Measurements from ENCODE around the gene FXN.
"Not testable (repeated sequence)": the region's sequence is repeated elsewhere in the genome, so short reads cannot be mapped to it uniquely, and the experiment has no call there.

The FXN gene

DNA sequence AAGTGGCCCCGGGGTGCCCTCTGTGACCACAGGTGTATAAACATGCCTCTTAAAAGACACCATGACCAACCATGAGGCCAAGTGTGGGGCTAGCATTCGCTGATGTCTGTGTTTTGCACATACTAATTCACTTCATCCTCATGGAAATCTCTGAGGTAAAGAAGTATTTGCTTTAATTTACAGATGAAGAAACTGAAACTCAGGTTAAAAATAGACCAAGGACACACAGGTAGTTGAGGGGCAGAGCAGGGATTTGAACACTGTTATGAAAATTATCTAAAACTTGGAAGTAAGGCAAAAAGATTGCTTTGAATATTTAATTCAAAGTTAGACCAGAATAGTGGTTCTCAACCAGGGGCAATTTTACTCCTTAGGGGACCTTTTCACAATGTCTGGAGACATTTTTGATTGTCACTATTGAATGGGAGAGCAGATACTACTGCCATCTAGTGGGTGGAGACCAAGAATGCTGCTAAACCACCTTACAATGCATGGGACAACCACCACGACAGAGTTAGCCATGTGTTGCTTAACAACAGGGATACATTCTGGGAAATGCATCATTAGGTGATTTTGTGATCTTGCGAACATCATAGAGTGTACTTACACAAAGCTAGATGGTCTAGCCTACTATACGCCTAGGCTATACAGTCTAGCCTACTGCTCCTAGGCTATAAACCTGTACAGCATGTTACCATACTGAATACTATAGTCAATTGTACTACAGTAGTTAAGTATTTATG is 8.0 kb upstream of the FXN start:
- DNase-seq: peak; percentile 11

DNA sequence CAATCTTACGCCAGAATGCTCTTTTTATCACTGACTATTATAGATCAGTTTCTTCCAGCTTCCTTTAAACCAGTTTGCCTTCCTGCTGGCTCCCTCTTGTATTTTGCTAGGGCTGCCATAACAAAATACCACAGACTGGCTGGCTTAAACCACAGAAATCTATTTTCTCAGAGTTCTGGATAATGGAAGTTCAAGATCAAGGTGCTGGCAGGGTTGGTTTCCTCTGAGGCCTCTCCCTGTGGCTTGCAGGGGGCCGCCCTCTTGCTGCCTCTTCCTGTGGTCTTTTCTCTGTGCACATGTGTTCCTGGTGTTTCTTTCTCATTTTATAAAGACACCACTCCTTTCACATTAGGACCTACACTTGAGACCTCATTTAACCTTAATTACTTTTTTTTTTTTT is 6.8 kb upstream of the FXN start:
- no peak for DNase-seq

DNA sequence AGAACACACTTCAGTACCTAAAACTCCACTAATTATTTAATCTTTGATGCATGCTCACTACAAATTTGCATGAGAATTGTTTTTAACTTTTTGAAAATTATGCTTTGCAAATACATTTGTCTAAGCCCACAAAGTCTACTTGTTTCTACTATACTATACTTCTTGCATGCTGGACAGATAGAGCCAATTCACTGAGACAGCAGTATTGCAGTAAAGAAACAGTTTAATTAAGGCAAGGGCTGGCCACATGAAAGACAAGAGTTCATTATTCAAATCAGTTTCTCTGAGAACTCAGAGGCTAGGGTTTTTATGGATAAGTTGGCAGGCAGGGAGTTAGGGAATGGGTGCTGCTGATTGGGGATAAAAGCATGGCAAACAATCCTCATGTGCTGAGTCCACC is 6.0 kb upstream of the FXN start:
- DNase-seq: no peak

DNA sequence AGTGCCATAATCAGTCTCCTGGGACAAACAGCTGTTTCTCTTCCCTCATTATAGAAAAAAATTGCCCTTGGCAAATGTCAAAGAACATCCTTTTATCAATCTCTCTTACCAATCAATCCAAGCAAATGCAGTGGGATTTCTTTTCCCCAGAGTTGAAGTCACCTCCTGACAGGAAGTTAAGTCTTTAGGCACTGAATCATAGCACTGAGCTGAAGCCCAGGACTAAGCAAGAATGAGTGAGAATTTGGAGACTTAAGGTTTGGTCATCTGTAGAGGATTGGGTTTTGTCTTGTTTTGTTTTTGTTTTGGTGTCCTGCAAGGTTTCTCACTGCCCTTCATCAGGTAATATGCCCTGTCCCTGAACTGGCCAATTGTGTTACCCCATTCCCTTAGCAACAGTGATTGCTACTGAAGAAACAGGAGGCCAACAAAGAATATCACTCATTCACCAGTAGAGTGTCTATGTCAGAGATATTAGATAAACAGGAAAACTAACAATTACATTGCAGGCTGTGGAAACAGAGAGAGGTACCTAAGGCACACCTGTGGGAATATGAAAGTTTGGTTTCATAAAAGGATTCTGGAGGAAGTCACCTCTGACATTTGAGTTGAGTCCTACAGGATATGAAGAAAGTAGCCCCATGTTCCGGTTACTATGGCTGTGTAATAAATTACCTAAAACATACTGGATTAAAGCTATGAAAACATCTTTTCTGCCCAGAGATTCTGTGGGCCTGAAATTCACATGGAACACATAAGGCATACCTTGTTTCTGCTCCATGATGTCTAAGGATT is 4.5 kb upstream of the FXN start:
- no peak for DNase-seq

DNA sequence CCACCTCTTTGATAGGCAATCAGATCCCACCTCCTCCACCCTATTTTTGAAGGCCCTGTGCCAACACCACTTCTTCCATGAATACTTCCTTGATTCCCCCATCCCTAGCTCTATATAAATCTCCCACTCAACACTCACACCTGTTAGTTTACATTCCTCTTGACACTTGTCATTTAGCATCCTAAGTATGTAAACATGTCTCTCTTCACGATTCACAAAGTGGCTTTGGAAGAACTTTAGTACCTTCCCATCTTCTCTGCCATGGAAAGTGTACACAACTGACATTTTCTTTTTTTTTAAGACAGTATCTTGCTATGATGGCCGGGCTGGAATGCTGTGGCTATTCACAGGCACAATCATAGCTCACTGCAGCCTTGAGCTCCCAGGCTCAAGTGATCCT is 1.5 kb upstream of the FXN start:
- no peak for DNase-seq

DNA sequence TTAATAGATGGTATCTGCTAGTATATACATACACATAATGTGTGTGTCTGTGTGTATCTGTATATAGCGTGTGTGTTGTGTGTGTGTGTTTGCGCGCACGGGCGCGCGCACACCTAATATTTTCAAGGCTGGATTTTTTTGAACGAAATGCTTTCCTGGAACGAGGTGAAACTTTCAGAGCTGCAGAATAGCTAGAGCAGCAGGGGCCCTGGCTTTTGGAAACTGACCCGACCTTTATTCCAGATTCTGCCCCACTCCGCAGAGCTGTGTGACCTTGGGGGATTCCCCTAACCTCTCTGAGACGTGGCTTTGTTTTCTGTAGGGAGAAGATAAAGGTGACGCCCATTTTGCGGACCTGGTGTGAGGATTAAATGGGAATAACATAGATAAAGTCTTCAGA is 757 bp downstream of the FXN start:
- DNase-seq: peak; percentile 28

DNA sequence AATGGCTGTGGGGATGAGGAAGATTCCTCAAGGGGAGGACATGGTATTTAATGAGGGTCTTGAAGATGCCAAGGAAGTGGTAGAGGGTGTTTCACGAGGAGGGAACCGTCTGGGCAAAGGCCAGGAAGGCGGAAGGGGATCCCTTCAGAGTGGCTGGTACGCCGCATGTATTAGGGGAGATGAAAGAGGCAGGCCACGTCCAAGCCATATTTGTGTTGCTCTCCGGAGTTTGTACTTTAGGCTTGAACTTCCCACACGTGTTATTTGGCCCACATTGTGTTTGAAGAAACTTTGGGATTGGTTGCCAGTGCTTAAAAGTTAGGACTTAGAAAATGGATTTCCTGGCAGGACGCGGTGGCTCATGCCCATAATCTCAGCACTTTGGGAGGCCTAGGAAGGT is 1.2 kb downstream of the FXN start:
- no peak for DNase-seq

DNA sequence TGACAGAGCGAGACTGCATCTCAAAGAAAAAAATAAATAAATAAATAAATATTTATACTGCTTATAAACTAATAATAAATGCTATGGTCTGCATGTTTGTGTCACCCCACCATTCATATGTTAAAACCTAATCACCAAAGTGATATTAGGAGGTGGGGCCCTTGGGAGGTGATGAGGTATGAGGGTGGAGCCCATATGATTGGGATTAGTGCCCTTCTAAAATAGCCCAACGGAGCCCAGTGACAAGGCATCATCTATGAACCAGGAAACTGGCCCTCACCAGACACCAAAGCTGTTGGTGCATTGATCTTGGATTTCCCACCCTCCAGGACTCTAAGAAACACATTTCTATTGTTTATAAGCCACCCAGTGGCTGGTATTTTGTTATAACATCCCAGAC is 5.1 kb downstream of the FXN start:
- DNase-seq: no peak

DNA sequence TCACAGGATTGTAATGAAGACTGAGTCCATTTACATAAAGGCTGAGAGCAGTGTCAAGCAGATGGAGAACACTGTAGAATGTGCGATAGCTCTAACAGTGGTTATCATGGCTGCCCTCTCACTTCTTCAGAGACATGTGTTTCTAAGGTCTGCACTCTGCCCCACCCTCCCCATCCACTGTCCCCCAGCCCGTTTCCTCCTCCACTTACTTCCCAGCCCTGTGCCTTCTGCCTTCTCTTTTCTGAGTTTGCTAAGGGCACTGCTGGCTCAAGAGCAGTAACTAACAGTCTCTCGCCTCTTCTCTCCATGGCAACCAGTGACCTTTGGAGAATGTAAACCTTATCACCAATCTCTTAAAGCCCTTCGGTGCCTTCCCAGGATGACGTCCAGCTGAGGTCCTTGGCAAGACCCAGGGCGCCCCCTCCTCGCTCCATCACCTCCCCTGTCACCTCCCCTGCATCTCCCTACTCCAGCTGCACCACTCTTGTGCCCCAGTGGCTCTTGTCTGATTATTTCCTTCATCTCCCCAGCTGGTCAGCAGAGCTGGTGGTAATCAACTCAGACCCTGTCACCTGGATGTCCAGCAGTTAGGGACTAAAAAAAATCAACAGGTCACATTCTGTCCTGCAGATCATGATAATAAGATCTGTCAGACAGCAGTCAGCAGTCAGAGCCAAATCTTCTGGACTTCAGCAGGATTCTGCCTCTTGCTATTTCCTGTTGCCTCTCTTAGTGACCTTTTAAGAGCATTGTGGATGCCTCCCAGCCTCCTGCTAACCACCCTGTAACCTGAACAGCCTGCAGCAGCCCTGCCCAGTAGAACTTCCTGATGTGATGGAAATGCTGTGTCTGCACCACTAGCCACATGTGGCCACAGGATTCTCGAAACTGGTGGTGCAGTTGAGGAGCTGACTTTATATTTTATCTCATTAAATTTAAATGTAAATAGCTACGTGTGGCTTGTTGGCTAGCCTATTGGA is 9.0 kb downstream of the FXN start:
- no peak for DNase-seq

DNA sequence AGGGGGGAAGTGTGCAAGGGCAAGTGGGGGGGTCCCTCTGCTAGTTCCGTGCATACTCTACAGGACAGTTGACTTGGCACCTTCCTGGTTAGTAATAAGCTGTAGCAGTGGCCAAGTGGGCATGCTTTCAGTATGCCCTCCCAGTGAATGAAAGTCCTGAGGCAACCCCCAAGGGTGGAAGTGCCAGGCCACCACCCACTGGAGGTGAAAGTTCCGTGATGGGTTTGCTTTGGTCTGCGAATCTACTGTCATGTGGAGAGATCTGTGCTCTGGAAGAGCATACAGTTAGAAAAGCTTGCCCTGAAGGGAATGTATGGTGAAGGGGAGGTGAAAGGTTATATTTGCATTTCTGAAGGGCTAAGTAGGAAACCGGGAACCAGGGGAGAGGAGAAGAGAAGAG is 10.3 kb downstream of the FXN start:
- no peak for DNase-seq

DNA sequence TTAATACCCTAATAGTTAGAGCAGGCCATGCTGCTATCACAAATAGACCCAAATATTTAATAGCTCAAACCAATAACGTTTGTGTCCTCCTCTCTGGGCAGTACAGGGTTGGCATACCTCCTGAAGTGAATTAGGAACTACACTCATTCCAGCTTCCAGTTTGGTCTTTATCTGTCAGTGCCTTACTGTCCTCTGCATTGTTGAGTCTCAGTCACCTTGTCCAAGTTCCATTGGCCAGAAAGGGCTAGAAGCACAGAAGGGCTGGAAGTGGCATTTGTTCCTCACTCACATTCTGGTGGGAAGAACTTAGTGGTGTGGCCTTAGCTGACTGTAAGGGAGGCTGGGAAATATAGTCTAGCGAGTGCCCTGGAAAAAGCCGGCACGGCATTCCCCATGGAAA is 11.2 kb downstream of the FXN start:
- no peak for DNase-seq

DNA sequence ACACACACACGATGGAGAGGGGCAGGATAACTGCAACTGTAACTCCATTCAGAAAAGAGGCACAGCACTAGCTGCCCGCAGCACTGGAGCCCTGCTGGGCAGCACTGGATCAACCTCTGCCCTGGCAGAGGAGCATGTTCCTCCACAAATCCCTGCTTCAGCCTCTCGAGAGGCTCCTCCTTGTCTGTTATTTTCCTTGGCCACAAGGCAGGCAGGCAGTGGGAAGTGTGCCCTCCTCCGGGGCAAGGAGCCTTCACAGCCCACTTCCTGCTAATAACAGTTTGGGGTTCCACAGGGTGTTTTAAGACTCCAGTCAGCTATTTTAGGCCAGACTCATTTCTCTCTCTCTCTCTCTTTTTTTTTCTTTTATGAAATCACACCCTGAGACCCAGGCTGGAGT is 11.8 kb downstream of the FXN start:
- no peak for DNase-seq

DNA sequence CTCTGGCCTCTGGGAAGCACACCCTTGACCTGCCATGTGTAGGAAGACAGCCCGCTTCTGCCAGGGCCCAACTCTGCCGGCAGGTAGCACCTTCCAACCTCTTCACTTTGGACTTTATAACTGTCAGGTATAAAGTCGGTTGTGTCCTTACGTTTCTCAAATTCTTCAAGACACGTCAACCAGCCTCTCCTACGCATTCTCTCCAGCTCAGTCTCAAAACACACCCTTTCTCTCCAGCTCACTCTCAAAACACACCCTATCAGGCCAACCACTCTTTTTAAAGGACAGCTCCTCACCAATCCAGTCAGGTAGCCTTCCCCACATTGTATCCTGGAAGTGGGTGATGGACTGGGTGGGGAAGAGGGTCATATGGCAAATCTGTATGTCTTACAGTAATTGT is 13.5 kb downstream of the FXN start:
- no peak for DNase-seq

DNA sequence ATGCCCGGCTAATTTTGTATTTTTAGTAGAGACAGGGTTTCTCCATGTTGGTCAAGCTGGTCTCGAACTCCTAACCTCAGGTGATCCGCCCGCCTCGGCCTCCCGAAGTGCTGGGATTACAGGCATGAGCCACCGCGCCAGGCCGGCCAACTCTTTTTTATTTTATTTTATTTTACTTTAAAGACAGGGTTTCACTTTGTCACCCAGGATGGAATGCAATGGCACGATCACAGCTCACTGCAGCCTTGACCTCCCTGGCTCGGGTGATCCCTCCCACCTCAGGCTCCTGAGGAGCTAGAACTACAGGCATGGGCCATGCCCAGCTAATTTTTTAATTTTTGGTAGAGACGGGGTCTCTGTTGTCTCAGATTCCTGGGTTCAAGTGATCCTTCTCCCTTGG is 15.4 kb downstream of the FXN start:
- not testable (repeated sequence) for DNase-seq

DNA sequence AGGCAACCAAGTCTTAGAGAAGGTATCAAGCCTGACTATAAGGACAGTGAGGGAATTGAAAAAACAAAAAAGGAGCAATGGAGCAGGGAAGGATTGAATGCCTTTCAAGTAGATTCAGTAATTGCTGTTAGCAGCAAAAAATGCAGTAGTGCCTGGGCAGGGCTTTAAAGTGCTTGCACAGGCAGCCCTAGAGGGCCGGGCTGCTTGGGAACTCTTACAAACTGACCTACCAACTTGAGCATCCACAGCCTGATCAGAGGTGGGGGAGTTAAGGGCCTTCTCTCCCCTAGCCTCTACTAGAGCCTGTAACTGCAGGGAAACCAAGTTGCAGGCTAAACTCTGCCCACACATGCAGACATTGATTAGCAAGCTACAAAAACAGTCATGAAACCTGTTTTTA is 19.4 kb downstream of the FXN start:
- no peak for DNase-seq

DNA sequence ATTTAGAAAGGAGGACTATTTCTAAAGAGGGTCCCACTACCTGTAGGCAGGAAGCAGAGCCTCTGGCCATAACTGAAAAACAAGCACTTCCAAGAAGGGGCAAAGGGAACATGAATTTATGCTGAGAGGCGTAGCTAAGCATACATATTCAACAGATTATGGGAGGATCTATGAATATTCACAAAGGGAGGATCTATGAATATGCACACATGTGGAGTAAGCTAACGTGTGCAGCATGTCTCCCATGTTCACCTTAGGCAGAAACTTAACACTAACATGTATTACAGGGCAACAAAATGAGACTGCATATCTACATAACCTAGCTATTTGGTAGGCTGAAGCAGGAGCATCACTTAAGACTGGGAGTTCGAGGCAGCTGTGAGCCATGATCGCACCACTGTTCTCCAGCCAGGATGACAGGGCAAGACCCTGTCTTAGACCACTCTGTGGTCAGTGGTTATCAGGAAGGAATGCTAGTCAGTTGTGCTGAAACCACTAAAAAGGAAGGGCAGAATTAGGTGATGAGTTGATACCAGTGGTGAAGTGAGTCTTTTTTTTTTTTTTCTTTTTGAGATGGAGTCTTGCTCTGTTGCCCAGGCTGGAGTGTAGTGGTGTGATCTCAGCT is 20.8 kb downstream of the FXN start:
- DNase-seq: no peak

DNA sequence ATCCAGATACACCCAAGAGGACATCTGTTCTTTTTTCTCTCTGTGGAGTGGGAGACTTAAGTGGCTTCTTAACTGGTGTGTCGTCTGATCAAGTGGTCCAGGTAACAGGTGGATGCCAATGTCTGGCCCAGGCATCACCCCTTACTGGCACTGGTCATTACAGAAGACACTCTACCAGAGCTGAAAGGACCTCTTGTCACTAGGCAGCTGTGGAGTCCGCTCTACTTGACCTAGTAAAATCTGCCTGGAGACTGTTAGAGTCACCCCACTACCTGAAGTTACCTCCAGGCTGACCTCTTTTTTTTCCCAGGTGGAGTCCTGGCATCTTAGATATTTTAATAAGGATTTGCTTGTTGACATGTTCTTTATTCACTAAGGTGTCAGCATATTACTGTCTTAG is 22.5 kb downstream of the FXN start:
- no peak for DNase-seq

DNA sequence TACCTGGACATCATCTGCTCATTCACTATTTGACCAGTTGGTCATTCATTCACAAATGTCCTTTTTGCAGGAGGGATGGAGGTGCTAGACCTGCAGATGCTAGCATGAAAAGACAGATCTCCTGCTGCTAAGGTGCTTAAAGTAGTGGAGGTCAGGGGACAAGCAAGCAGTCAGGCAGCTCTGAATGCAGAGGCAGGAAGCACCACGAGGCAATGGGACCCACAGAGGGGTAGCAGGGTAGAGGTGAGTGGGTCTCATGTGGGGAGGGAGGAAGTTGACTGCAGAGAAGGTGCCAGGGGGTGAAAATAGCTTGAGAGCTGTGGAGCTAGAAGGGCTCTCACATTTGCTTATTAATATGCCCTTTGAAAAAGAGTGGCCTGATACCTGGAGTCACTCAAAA is 25.2 kb downstream of the FXN start:
- no peak for DNase-seq

DNA sequence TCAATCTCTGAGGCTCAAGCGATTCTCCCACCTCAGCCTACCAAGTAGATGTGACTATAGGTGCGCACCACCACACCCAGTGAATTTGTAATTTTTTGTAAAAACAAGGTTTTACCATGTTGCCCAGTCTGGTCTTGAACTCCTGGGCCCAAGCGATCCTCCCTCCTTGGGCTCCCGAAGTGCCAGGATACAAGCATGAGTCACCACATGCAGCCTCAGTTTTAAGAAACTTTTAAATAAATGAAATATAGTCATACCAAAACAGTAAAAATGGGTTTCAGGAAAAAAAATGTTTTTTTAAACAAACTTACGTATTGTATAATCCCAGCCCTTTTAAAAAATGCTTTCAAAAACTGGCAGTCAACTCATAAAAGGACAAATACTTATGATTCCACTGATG is 26.6 kb downstream of the FXN start:
- DNase-seq: no peak

DNA sequence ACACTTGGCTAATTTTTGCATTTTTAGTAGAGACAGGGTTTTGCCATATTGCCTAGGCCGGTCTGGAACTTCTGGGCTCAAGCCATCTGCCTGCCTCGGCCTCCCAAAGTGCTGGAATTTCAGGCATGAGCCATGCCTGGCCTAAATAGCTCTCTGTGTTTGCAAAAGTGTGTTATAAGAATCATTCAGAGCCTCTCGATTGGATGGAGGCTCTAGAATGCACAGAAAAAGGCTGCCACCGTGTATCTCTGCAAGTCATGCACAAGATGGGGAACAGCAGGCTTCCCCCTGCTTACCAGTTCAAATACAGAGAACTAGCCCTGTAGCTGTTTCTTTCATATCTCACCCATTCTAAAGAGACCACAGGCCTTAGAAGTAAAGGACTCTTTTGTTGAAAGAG is 28.3 kb downstream of the FXN start:
- DNase-seq: no peak

DNA sequence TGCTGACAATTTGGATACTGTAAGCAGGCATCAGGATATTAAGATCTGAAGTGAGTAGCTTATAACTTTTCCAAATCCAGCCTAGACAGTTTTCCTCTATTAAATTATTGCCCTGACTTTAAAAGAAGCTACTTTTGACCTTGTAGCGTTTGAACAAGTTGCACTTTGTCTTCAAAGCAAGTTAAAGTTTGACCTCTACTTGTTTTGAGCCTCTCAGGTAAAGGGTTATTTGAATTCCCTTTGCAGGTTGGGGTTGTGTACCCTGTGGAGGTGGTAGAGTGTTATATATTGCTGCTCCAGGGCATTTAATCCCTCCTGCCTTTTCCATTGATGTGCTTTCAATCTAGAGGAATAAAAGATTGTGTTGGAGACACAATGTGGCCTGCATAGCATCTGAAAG is 30.1 kb downstream of the FXN start:
- no peak for DNase-seq

DNA sequence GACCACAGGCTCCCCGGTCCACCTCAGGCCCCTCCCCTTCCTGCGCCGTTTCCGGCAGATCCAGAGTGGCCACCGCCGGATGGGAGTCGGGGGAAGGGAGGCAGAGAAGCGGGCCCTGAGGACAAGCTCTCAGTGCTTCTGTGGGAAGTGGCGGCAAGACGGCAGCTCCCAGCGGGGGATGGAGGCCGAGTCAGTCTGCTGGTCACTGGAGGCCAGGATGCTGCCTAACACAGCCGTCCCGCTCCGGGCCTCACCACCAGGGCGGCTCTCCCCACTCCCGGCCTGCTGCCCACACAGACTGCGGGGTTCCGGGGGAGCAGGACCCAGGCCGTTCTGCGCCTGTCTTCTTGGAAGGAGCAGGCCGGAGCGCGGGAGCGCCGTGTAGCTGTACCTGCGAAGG is 31.4 kb downstream of the FXN start:
- DNase-seq: no peak

DNA sequence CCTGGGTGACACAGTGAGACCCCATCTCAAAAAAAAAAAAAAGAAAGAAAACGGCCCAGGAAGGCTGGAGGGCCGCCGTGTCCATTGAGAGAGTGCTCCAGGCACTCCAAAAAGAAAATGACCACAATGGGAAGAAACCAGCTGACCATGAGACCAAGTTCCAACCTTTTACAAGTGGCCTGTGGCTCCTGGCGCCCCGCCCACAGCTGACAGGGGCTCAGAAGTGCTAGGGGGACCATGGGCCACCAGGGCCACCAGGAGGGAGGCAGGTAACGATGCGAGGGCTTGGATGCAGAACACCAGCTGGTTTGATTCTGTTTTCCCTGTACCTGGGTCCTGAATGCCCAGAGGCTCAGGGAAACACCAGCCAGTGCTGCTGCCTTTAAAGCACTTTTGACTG is 34.6 kb downstream of the FXN start:
- DNase-seq: no peak
